Measurements from ENCODE around the gene CLECL1. TPM values are rescaled to one million over a fixed set of nuclear protein-coding genes. Genes with fewer than 3 reads are reported as not detected.

CLECL1 gene
- total and polyA plus RNA-seq, 2 experiments from 2014 or later, result not detected

- TF ChIP-seq ZNF114 (CRISPR knock-in tag; IDR thresholded peaks at IDR 0.05) (no peak), CTCF (conservative IDR thresholded peaks at IDR 0.05; ENCODE audit: low read depth in 2 of 2) (no peak), POLR2AphosphoS5 (IDR thresholded peaks at IDR 0.05; ENCODE audit: low read depth) (no peak)
- TF ChIP-seq, protein P1, sequence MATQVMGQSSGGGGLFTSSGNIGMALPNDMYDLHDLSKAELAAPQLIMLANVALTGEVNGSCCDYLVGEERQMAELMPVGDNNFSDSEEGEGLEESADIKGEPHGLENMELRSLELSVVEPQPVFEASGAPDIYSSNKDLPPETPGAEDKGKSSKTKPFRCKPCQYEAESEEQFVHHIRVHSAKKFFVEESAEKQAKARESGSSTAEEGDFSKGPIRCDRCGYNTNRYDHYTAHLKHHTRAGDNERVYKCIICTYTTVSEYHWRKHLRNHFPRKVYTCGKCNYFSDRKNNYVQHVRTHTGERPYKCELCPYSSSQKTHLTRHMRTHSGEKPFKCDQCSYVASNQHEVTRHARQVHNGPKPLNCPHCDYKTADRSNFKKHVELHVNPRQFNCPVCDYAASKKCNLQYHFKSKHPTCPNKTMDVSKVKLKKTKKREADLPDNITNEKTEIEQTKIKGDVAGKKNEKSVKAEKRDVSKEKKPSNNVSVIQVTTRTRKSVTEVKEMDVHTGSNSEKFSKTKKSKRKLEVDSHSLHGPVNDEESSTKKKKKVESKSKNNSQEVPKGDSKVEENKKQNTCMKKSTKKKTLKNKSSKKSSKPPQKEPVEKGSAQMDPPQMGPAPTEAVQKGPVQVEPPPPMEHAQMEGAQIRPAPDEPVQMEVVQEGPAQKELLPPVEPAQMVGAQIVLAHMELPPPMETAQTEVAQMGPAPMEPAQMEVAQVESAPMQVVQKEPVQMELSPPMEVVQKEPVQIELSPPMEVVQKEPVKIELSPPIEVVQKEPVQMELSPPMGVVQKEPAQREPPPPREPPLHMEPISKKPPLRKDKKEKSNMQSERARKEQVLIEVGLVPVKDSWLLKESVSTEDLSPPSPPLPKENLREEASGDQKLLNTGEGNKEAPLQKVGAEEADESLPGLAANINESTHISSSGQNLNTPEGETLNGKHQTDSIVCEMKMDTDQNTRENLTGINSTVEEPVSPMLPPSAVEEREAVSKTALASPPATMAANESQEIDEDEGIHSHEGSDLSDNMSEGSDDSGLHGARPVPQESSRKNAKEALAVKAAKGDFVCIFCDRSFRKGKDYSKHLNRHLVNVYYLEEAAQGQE (IDR thresholded peaks at IDR 0.05; ENCODE audit: unreplicated experiment), result no peak
Measured at GRCh38 chr12:9711664-9712063, 21.2 kb downstream of the CLECL1 start (continued).

DNA sequence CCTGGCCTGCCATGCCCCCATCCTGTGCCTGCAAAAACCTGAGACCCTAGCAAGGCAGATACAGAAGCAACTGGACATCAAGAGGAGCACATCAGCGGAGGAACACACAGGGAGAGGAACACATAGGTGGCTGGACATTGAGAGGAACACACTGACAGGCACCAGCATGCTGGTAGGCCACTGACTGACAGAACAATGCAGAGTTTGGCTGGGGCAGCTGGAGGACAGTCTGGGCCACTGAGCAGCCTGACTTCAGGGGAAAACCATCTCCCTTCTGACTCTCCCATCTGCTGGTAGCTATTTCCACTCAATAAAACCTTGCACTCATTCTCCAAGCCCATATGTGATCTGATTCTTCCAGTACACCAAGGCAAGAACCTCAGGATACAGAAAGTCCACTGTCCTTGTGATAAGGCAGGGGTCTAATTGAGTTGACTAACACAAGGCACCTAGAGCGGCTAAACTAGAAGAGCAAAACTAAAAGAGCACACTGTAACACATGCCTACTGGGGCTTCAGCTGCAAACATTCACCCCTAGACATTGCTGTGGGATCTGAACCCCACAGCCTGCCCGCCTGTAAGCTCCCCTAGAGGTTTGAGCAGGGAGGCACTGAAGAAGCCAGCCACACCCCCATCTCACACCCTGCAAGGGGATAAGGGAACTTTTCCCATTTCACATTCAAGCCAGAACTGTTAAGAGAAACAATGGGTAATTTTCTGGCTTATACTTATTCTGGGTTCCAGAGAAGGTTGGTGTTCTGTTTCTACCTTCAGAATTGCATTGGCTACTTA is 22.1 kb downstream of the CLECL1 start:
- no peak overlapping the region for H3K27ac Mint-ChIP-seq
- Histone ChIP-seq H3K27me3 (ENCODE audit: insufficient read depth) (no peaks in the 10 kb centered on the region), H3K4me3 (no peak overlapping the region), H3K9me2 (ENCODE audit: insufficient read depth) (no peaks in the 10 kb centered on the region; the same call in 1 of the 2 replicates), H3K79me2 (replicated peaks; ENCODE audit: insufficient read depth) (no peaks in the 10 kb centered on the region), H3K27ac (ENCODE audit: low read depth) (no peak overlapping the region), H3K4me2 (no peak overlapping the region), H3K36me3 (ENCODE audit: insufficient read depth) (no peaks in the 10 kb centered on the region), H3K4me1 (ENCODE audit: insufficient read depth) (peaks cover 6% of the 10 kb centered on the region; the same call in 1 of the 2 replicates), H2AFZ (peak overlapping the region; percentile 79), H4K20me1 (replicated peaks; ENCODE audit: insufficient read depth) (no peaks in the 10 kb centered on the region), H3F3A (replicated peaks; ENCODE audit: low read depth) (no peaks in the 10 kb centered on the region)
- no peak overlapping the region for H3K4me3 Mint-ChIP-seq
- H3K4me1 Mint-ChIP-seq, result peaks cover 10% of the 10 kb centered on the region
- peaks cover 3% of the 10 kb centered on the region for H3K27me3 Mint-ChIP-seq (ENCODE audit: insufficient read depth, low read depth, poor library complexity)
- TF ChIP-seq JUNB (IDR thresholded peaks at IDR 0.05; ENCODE audit: unreplicated experiment) (no peak), EZH2 (IDR thresholded peaks at IDR 0.05; ENCODE audit: low read depth, unreplicated experiment) (no peak), ZNF114 (CRISPR knock-in tag; IDR thresholded peaks at IDR 0.05) (no peak), NANOG (IDR thresholded peaks at IDR 0.05; ENCODE audit: borderline replicate concordance) (no peak), ZNF331 (CRISPR knock-in tag; IDR thresholded peaks at IDR 0.05; ENCODE audit: low read depth) (no peak), CTCF (conservative IDR thresholded peaks at IDR 0.05; ENCODE audit: low read depth in 2 of 2) (no peak), STAT1 (IDR thresholded peaks at IDR 0.05; ENCODE audit: unreplicated experiment) (no peak)
- TF ChIP-seq, protein P2, sequence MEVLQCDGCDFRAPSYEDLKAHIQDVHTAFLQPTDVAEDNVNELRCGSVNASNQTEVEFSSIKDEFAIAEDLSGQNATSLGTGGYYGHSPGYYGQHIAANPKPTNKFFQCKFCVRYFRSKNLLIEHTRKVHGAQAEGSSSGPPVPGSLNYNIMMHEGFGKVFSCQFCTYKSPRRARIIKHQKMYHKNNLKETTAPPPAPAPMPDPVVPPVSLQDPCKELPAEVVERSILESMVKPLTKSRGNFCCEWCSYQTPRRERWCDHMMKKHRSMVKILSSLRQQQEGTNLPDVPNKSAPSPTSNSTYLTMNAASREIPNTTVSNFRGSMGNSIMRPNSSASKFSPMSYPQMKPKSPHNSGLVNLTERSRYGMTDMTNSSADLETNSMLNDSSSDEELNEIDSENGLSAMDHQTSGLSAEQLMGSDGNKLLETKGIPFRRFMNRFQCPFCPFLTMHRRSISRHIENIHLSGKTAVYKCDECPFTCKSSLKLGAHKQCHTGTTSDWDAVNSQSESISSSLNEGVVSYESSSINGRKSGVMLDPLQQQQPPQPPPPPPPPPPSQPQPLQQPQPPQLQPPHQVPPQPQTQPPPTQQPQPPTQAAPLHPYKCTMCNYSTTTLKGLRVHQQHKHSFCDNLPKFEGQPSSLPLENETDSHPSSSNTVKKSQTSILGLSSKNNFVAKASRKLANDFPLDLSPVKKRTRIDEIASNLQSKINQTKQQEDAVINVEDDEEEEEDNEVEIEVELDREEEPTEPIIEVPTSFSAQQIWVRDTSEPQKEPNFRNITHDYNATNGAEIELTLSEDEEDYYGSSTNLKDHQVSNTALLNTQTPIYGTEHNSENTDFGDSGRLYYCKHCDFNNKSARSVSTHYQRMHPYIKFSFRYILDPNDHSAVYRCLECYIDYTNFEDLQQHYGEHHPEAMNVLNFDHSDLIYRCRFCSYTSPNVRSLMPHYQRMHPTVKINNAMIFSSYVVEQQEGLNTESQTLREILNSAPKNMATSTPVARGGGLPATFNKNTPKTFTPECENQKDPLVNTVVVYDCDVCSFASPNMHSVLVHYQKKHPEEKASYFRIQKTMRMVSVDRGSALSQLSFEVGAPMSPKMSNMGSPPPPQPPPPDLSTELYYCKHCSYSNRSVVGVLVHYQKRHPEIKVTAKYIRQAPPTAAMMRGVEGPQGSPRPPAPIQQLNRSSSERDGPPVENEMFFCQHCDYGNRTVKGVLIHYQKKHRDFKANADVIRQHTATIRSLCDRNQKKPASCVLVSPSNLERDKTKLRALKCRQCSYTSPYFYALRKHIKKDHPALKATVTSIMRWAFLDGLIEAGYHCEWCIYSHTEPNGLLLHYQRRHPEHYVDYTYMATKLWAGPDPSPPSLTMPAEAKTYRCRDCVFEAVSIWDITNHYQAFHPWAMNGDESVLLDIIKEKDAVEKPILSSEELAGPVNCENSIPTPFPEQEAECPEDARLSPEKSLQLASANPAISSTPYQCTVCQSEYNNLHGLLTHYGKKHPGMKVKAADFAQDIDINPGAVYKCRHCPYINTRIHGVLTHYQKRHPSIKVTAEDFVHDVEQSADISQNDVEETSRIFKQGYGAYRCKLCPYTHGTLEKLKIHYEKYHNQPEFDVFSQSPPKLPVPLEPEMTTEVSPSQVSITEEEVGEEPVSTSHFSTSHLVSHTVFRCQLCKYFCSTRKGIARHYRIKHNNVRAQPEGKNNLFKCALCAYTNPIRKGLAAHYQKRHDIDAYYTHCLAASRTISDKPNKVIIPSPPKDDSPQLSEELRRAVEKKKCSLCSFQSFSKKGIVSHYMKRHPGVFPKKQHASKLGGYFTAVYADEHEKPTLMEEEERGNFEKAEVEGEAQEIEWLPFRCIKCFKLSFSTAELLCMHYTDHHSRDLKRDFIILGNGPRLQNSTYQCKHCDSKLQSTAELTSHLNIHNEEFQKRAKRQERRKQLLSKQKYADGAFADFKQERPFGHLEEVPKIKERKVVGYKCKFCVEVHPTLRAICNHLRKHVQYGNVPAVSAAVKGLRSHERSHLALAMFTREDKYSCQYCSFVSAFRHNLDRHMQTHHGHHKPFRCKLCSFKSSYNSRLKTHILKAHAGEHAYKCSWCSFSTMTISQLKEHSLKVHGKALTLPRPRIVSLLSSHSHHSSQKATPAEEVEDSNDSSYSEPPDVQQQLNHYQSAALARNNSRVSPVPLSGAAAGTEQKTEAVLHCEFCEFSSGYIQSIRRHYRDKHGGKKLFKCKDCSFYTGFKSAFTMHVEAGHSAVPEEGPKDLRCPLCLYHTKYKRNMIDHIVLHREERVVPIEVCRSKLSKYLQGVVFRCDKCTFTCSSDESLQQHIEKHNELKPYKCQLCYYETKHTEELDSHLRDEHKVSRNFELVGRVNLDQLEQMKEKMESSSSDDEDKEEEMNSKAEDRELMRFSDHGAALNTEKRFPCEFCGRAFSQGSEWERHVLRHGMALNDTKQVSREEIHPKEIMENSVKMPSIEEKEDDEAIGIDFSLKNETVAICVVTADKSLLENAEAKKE (CRISPR knock-in tag; IDR thresholded peaks at IDR 0.05), result no peak
- H3K36me3 Mint-ChIP-seq (ENCODE audit: low read depth), result no peaks in the 10 kb centered on the region
- ATAC-seq (peak; percentile 78), DNase-seq (ENCODE audit: low spot score) (peak; percentile 16)
- peaks cover 3% of the 10 kb centered on the region; the same call in 1 of the 3 replicates for H3K9me3 Mint-ChIP-seq

Data from GM23338 (cell line).